NCI-H748 treated with DMSO at 0.1 percent for 48 hours (cell line): Measurements from ENCODE around the gene CLDND1.
"Not testable (repeated sequence)": the region's sequence is repeated elsewhere in the genome, so short reads cannot be mapped to it uniquely, and the experiment has no call there.

Source experiments
- DNase-seq: peaks from one replicate; lab custom pipeline; 2025; lab: John Stamatoyannopoulos, UW

Gene CLDND1

GRCh38 chr3:98522544-98523281 is at the start of gene CLDND1:
CLDND1 (minus strand) TSS chr3:98522902; CDS start chr3:98521424, 1,478 bp downstream.
- DNase-seq = peak; percentile 73

GRCh38 chr3:98568402-98568801 is 45.7 kb upstream of the CLDND1 start:
- no peak for DNase-seq

DNA sequence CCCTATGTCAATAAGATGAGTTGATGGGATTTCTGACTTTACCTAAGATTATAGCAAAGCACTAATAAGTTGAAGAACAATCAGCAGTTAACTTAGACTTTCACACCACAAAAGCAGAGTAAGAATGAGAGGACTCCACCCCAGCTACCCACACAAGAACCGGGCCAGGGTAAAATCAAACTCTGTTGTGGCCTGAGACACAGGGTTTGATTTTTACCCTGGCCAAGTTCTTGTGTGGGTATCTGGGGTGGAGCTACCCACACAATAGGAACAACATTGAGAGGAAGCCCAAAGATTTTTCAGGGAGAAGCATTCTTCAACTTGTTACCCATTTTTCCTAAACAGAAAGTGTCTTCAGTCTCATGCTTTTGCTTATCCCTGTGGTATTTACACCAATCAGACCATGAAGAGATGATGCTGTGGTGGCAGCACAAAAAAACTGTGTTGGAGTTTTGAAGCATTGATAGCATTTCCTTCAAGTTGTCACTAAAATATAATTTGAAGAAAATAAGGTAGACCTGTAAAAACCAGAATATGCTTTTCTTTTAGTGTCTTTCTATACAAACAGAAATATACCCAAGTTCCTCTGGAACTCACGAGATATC is 45.1 kb upstream of the CLDND1 start:
- DNase-seq = no peak

- no peak for DNase-seq
Measured at GRCh38 chr3:98565843-98566242, 43.1 kb upstream of the CLDND1 start.

DNA sequence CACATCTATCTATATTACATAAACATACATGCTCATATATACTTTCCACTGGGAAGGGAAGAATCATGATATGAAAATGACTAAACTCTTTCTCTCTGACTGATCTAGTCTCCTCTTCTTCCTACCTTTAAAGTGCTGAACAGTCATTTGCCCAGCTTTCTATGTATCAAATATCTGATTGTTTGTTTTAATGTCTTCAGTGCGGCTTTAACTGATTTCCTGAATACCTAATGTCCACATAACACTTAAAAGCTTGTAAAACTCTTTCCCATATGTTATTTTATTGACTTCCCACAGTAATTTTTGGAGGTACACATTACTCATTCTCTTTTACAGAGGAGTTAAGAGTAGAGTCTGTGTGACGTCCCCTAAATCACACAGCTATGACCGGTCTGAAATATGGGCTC is 42.5 kb upstream of the CLDND1 start:
- no peak for DNase-seq

GRCh38 chr3:98564282-98565005 is 41.7 kb upstream of the CLDND1 start:
- no peak for DNase-seq

GRCh38 chr3:98563661-98564281 is 41.1 kb upstream of the CLDND1 start:
- no peak for DNase-seq

DNA sequence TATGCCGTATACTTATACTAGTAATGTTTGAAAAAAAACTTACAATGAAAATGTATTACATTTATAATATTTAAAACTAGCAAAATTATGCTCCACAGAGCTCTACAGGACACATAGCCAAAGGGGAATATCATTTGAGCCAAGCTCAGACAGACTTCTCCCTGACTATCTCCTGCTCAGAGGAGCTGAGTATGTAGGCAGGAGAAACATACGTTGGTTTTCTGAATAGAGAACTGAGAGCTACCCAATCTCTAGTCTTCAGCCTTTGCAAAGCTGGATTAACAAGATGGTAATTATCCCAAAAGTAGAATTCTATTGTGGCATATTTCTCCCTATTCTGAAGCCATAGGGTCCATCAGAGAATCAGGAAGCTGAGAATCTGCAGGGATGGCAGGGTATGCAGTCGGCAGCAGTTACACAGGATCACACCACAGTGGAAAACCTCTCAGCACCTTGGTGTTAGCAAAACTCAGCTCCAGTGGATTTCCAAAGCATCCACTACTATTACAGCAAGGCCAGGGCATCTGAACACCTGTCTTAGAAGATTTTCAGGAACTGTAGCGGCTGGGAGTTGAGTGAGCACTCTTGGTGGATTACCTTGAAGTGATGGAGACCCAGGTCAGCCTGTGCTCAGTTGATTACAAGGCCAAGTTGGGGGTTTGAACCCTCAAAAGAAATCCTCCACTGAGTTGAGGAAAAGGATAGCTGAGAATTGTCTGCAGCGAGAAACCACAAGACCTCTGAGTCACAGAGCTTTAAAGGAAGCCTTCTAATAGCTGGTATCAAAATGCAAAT is 39.2 kb upstream of the CLDND1 start:
- DNase-seq = no peak

GRCh38 chr3:98560911-98561310 is 38.2 kb upstream of the CLDND1 start:
- no peak for DNase-seq

GRCh38 chr3:98559769-98560168 is 37.1 kb upstream of the CLDND1 start:
- DNase-seq = not testable (repeated sequence)

- DNase-seq = no peak
Measured at GRCh38 chr3:98558100-98558827, 35.6 kb upstream of the CLDND1 start.

GRCh38 chr3:98557324-98558010 is 34.8 kb upstream of the CLDND1 start:
- DNase-seq = no peak

GRCh38 chr3:98556164-98557130 is 33.7 kb upstream of the CLDND1 start:
- no peak for DNase-seq

DNA sequence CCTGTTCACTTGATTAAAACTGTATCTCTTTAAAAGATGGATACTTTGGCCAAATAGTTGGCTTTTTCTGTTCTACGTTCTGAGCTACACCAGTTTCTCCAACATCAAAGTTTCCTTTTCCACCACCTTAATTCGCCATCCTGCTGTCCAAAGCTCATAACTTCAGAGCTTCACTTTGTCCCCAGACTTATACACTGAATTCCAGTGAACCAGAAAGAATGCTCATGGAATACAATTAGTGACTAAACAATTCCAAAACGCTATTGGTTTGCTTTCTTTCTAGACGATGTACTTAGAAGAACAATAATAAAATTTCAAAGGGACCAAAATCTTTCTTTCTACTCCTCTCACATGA is 32.3 kb upstream of the CLDND1 start:
- DNase-seq = no peak

GRCh38 chr3:98554580-98554979 is 31.9 kb upstream of the CLDND1 start:
- DNase-seq = no peak

DNA sequence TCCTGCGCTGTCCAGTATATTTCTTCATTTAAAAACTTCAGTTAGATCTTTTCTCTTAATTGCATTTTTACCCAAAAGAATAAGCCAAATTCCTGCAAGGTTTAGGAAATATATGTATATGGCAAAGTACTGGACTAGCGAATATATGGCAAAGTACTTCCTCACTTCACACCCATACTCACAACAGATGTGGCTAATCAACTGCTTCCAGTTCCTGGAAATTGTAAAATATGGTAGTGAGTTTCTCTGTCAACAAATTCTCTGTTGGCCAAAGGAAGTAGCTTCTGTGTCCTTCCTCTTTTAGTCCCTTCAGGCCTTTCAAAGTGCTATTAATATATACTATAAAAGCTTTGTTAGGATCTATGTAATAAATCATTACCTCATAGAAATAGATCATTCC is 31.1 kb upstream of the CLDND1 start:
- no peak for DNase-seq

GRCh38 chr3:98553021-98553563 is 30.4 kb upstream of the CLDND1 start:
- DNase-seq = no peak

- no peak for DNase-seq
Measured at GRCh38 chr3:98552232-98553020, 29.7 kb upstream of the CLDND1 start.
